Measurements from ENCODE around the gene DUSP2.

DUSP2 gene

DNA sequence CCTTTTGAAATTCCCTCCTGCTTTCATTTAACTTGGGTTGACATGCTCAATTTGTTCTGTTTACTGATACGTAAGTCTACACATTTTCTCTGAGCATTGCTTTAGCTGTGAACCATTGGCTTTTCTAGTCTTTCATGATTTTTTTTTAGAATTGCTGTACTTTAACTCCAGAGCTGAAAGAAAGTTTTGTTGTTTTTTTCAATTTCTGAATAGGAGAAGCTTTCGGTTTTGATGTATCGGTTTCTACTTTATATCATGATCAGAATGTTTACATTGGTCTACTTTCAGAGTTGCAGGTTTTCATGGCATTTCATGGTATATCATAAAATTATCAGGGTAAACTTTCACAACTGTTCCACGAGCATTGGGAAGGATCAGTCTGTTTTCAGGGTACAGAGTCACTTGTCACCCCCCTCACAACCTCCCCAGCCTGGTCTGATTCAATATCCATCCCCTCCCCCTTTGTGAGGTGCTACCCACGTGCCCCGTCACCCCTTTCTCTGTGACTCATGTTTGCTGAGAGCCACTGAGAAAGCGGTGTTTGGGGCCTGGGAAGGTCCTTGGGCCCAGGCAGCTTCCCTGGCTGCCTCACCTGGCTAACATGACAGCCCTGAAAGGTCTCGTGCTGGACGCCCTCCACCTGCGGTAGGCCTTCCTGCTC, 14.0 kb downstream of the DUSP2 start:
- DNase-seq (ENCODE audit: low read depth): no peak

- no peak for DNase-seq (ENCODE audit: low read depth)
These were observed 14.8 kb downstream of the DUSP2 start for GRCh38 chr2:96130483-96130882.

- no peak for DNase-seq (ENCODE audit: low read depth)
These were observed 15.6 kb downstream of the DUSP2 start for GRCh38 chr2:96129528-96130120.

DNA sequence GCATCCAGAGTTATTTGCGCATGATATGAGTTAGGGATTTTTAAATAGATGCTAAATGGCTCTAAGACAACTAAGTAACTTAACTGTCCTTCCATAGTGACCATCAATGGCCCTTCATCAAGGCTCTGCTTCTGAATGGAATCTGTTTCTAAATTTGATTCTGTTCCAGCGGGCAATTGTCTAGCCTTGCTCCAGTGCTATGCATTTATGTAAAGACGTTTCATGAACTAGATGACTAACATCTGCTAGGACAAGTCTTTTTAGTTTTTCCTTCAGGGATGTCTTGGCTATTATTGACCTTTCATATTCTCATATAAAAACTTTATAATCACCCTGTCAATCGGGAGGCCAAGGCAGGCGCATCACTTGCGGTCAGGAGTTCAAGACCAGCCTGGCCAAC, 16.8 kb downstream of the DUSP2 start:
- no peak for DNase-seq (ENCODE audit: low read depth)

DNA sequence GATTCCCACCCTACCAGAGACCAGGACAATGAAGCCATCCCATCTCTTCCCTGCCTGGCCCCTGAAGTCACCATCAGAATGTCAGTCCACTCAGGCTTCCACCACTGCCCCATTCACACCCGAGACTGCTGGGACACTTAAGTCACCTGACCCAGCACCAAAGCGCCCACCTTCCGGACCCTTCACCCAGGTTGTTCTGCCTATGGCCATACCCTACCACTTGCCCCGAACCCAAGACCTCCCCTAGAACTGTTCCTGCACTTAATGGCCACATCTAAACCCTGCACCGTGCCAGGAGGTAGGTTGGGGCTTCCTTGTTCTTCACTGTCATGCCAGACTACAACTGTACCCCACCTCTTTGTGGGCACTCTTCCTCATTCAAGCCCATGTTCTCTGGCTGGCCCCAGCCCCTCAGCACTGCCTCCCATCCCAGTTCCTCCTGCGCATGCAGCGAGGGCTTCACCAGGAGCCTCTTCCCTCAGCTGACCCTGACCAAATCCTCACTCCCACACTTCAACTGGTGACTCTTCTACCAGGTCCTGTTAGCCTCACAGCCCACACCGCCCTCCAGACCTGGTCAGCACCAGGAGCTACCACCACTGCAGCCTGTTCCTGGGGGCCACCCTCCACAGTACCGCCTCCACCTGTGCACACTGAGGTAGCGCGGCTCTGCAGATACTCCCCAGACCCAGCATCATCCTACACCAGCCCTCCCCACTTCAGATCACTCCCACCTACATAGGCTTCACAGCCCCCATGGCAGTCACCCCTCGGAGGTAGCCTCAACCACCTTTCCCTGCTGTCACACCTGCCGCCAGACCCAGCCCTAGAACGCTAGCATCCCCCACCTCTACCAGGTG, 20.6 kb downstream of the DUSP2 start:
- no peak for DNase-seq (ENCODE audit: low read depth)

- DNase-seq (ENCODE audit: low read depth): no peak
These were observed 21.3 kb downstream of the DUSP2 start for GRCh38 chr2:96123936-96124335.

- no peak for DNase-seq (ENCODE audit: low read depth)
These were observed 21.9 kb downstream of the DUSP2 start for GRCh38 chr2:96123290-96123689.

- no peak for DNase-seq (ENCODE audit: low read depth)
These were observed 22.8 kb downstream of the DUSP2 start for GRCh38 chr2:96122391-96122790.

- DNase-seq (ENCODE audit: low read depth): no peak
These were observed 23.8 kb downstream of the DUSP2 start for GRCh38 chr2:96121414-96121813.

GRCh38 chr2:96120991-96121390, 24.2 kb downstream of the DUSP2 start:
- DNase-seq (ENCODE audit: low read depth): no peak

DNA sequence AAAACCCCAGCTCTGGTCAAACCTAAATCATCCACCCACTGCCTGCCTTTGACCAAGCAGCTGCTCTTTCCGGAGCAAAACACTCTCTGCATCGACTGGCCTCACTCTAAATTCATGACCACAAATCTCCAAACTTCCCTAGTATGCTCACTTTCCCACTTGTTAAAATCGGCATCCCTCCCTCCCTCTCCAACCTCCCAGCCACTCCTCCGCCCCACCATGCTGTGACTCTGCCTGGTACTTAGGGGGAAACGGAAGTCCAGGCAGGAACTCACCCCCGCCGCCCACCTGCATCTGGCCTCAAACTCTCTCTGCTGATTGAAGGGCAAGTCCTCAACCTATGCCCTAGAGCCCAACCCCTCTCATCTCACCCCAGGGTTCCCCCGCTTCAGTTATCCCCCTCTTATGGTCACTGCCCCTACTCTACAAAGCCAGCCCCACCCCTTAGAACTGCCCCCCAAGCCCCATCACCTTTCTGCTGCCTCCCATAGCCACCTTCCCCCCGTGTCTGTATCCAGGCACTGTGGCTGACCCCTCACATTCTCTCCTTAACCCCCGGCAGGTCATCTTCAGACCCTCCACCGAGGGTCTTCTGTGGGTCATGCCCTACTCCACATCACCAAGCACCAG, 25.0 kb downstream of the DUSP2 start:
- DNase-seq (ENCODE audit: low read depth): no peak

DNA sequence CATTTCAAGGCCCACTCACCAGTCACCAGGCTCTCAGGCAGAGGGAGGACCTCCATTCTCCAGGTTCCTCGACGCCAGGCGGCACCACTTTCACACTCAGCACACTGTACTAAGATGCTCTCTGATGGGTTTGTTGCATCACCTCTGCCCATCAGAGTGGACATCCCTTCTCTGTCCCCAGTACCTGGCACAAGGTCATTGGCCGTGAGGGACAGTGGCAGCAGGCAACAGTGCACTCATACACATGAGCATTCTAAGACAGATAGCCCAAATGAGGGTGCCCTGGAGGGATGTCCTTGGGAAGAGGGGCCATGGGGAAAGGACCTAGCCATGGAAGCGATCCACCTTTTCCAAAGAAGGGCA, 25.9 kb downstream of the DUSP2 start:
- no peak for DNase-seq (ENCODE audit: low read depth)

- DNase-seq (ENCODE audit: low read depth): no peak
These were observed 26.4 kb downstream of the DUSP2 start for GRCh38 chr2:96118698-96119388.

- no peak for DNase-seq (ENCODE audit: low read depth)
These were observed 27.3 kb downstream of the DUSP2 start for GRCh38 chr2:96117701-96118588.

DNA sequence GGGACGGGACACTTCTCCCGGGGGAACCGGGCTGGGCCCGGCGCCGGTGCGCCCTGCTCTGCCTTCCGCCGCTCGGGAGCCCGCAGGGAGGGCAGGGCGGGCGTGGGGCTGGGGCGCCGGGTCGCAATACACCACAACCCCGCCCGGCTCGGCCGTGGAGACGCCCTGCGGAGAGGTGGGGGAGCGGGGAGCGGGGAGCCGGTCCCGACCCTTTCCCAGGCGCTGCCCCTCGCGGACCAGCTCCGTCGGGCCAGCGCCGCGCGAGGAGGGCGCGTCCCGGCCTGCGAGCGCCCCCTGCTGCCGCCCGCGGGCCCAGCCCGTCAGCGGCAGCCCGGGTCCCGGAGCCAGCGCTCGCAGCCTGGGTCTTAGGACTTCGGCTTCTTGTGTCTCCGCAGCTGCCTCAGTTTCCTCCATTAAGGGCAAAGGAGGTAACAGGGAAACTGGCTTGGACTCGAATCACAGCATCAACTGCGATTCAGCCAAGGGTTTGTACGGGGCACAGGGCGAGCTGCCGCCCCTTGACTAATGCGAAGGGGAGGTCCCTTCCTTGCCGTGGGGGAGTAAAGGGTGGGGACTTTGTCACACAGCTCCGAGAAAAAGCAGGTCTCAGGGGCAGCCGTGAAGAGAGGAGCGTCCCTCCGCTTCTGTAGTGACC, 28.2 kb downstream of the DUSP2 start:
- DNase-seq (ENCODE audit: low read depth): peak; percentile 45

- peak; percentile 40 for DNase-seq (ENCODE audit: low read depth)
These were observed 28.8 kb downstream of the DUSP2 start, which contains the start of gene ADRA2B for GRCh38 chr2:96116424-96116878. ADRA2B (minus strand) TSS chr2:96116571; CDS start chr2:96116149, 422 bp downstream.

GRCh38 chr2:96115631-96116423, 29.4 kb downstream of the DUSP2 start:
- no peak for DNase-seq (ENCODE audit: low read depth)

DNA sequence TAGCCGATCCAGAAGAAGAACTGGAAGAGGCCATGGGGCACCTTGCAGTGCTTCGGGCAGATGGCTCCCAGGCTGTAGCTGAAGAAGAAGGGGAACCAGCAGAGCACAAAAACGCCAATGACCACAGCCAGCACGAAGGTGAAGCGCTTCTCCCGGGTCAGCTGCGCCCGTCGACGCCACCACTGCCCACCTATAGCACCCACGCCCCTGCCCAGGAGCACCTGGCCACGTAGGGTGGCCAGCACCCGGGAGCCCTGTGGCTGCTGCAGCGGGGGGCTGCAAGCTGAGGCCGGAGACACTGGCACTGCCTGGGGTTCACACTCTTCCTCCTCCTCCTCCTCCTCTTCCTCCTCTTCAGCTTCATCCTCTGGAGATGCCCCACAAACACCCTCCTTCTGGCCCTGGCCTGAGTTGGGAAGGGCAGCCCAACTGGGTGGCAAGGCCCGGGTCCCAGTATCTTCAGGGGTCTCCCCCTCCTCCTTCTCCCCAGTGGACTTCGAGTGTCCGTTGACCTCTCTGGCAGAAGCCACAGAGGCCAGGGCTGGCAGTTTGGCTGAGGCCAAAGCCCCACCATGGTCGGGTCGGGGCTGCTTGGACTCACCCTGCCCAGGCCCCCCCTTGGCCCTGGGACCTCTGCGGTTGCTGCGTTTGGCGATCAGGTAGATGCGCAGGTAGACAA, 30.2 kb downstream of the DUSP2 start:
- DNase-seq (ENCODE audit: low read depth): no peak

- DNase-seq (ENCODE audit: low read depth): no peak
These were observed 30.7 kb downstream of the DUSP2 start for GRCh38 chr2:96114546-96114902.
